GM18907 (cell line): ENCODE data around the gene TIMM21.
A peak's percentile ranks its signal among the peaks of the same experiment; 100 is the strongest.

ENCODE experiments used
- ATAC-seq: cut with Tn5 transposase; IDR thresholded peaks from one replicate; pipeline ENCODE4 v1.9.1; 2021; ENCODE audit warnings: mild to moderate bottlenecking, moderate library complexity; ENCODE audit not compliant: unreplicated experiment

Gene TIMM21

DNA sequence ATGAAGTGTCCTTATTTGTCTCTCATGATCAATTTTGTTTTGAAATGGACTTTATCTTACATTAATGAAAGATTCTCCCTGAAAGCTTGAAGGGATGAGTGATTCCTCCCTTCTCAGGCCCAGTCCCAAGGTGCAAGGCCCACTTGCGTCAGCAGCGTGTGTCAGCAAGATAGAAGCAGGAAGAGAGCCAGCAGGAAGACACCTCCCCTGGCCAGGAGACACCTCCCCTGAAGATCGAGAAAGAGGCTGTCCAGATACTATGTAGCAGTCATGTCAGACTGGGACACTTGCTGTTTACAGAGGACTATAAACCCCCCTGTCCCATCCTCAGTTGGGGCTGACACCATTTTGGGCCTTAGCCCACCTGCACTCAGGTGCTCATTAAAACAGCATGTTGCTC is 38.3 kb downstream of the TIMM21 start:
- no peak for ATAC-seq

DNA sequence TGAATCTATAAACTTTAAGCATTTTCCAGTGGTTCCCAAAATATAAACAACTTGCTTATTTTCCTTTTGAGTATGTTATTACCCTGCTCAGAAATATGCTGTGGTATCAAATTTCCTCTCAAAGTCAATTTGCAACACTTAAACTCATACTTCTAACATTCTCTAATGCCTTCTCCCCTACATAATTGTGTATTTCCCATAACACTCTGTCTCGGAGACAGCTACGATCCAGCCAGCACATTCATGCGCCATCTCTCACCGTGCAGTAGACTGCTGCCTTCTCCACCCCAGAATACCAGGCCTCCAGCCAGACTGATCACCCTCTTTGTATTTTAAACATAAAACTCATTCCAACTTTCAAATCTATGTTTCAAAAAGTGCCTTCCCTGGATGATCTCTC is 41.8 kb downstream of the TIMM21 start:
- no peak for ATAC-seq

DNA sequence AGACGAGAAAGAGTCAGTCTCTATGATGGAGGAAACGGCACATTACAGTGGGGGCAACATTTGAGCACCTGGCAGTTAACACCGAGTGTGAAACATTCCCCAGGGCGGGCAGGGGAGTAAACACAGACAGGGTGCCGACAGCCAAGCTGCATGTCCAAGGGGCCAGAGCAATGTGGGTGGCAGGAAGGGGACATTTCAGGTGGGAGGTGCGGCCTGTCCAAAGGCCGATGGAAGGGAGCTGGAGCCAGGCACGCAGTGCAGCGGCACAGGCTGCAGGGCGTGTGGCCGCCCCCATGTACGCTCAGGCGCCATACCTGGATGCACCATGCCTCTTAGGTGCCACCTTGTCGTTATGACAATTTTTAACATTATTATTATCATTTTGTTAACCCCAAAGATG is 43.3 kb downstream of the TIMM21 start:
- no peak for ATAC-seq

DNA sequence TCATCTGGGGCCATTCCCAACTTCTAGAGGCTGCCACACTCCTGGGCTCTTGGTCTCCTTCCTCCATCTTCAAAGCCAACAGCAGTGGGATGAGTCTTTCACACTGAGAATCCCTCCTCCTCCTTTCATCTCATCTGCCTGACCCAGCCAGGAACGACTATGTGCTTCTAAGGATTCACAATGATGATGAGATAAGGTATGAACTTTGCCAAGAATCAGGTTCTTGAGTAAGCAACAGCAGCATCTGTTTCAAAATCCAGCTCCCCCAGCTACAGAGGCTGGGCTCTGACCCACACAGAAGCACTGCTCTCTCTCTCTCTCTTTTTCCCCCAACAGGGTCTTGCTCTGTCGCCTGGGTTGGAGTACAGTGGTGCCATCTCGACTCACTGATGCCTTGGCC is 46.4 kb downstream of the TIMM21 start:
- no peak for ATAC-seq

DNA sequence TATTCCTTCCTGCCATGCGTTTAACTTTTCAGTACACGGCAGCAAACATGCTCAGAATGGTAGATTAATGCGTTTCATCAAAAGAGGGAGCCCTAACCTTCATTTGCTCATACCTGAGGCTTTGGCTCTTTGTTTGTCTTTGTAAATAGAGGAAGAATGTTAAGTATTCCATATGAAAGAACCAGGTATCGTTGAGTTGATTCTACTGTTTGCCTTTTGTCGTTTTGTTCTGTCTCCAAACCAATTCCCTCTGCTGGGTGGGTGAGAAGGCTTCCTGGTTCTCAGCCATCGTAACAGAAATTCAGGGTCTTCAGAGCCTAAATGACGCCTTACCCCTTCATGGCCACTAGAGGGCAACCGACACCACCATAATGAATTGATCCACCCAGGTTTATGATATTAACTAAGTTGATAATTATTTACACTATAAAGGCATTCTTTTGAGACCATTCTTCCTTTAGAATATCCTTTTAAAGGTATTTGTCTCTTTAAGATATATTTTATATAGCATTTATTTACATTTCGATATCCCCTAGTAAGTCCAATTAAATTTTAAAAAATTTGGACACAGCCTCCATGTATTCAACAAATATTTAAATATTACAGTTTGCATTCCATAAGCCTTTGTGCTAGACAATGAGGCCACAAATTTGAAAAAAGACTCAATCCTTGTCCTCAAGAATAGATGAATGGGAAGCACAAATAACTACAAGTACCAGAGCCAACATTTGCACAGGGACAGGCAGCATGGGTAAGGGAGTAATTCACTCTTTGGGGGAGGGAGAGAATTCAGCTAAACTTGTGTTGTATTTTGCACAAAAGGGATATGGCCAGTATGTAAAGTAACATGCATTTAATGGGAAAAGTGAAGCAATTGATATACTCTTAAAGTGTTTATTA is 48.1 kb downstream of the TIMM21 start:
- peak; percentile 87 for ATAC-seq

DNA sequence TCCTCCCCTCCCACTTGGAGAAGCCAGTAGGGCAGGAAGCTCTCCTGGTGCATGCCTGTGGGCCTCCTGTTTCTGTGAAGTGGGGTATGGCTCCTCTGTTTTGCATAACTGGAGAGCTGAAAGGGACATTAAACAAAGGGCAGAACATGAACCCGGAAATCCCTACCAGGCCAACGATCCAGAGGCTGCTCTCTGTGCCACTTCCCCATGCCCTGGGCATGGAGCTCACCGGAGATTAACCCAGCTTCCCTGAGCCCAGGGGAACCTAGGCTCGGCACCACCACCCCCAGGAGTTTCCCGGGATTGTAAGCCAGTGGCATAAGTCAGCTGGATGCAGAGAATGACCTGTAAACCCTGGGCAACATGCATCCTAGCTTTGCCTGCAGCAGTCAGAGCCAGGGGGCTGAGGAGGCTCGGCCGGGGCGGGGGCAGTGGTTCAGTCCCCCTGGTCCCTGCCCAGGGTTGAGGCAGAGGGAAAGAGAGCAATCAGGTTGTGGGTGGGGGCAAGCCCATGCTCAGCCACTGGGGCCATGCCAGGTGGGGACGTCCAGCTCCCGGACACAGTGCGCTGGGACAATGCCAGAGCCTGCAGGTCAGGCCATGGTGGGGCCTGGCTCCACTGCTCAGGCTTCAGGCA is 49.5 kb downstream of the TIMM21 start:
- ATAC-seq: no peak

DNA sequence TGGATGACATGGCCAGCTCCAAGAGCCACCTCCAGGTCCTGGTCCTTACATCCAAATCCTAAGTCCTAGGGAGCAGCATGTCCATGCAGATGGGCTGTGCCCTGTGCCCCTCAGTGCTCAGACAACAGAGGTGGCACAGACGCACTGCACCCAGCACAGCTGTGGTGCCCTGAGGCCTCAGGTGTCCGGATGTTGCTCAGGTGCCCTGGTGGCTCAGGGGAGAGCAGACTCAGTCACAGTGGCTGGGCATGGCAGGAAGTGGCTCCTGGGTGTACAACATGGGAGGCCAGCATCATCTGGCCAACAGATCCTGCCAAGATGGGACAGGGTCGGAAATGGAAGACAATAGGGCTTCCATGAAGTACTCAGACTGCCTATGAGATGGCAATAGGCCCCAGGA is 50.1 kb downstream of the TIMM21 start:
- no peak for ATAC-seq

DNA sequence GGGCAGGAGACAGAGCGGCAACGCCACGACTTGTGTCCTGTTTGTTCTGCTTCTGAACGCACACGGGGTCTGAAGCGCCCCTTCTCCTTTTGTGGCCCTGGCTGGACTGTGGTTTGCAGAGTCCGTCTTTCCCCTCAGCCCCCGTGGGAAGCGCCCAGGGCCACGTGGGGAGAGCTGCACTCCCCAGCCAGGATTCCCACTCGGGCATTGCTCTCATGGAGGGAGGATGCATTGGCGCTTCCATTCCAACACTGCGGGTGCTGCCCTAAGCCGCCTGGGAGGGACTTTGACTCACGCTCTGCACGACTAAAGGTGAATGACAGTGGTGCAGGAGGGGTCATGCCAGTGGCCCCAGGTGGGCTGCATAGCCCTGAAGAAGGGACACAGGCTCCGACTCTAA is 52.5 kb downstream of the TIMM21 start:
- ATAC-seq: no peak

DNA sequence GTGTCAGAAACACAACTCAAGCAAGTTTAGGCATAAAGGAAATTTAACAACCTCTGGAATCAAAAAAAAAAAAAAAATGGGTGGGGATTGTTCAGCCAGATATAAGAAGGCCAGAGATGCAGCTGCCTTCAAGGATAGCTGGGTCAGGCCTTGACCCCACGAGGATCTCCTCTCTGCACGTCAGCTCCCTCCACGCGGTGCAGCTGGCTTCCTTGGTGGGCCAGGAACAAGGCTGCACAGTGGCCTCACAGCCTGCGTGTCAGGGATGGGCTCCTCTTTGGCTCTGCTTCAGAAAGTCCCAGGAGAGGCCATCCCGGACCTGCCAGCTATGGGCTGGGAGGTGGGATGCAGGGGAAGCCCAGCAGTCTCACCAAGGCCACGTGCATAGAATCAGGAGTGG is 55.5 kb downstream of the TIMM21 start:
- no peak for ATAC-seq

DNA sequence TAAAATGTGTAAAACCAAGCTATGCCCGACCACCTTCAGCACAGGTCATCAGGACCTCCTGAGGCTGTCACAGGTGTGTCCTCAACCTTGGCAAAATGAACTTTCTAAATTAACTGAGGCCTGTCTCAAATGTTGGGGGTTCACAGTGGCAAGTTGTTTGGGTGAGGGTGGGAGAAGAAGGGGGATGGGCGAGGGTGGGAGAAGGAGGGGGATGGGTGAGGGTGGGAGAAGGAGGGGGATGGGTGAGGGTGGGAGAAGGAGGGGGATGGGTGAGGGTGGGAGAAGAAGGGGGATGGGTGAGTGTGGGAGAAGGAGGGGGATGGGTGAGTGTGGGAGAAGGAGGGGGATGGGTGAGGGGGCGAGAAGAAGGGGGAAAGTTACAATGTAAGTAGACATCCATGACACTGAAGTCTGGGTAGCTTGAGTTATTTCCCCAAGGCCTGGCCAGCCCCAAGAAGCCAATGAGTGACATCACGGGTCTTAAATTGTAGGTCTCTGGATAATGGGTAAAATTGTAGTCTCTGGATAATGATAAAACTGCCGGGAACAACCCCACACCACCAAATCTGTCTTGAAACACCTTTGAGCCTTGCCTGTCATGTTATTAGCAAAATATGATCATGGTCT is 56.3 kb downstream of the TIMM21 start:
- ATAC-seq: no peak
